NCI-H526 treated with DMSO at 0.1 percent for 48 hours (cell line): ENCODE data around the gene TTBK1.

Source experiments
- DNase-seq: peaks from one replicate; lab custom pipeline; 2025; lab: John Stamatoyannopoulos, UW

Gene TTBK1

GRCh38 chr6:43223175-43223574 lies 20.1 kb upstream of the TTBK1 start:
- DNase-seq: no peak

- DNase-seq: no peak
Observed at GRCh38 chr6:43226192-43226851, 17.0 kb upstream of the TTBK1 start.

- peak; percentile 36 for DNase-seq
Observed at GRCh38 chr6:43228951-43229802, 14.1 kb upstream of the TTBK1 start, which contains the start of gene DNPH1. Gene DNPH1, minus strand, starts transcription at chr6:43229481. Its CDS starts 25 bp downstream, at chr6:43229456.

- no peak for DNase-seq
Observed at GRCh38 chr6:43229803-43230620, 13.3 kb upstream of the TTBK1 start.

GRCh38 chr6:43231053-43231452 lies 12.2 kb upstream of the TTBK1 start:
- no peak for DNase-seq

GRCh38 chr6:43231735-43232450 lies 11.4 kb upstream of the TTBK1 start:
- no peak for DNase-seq

GRCh38 chr6:43235841-43236240 lies 7.4 kb upstream of the TTBK1 start:
- DNase-seq: no peak

GRCh38 chr6:43239054-43239453 lies 4.2 kb upstream of the TTBK1 start:
- DNase-seq: no peak

GRCh38 chr6:43240950-43241349 lies 2.3 kb upstream of the TTBK1 start:
- no peak for DNase-seq

GRCh38 chr6:43241446-43241845 lies 1.8 kb upstream of the TTBK1 start:
- no peak for DNase-seq

- DNase-seq: no peak
Observed at GRCh38 chr6:43243664-43244321, 512 bp downstream of the TTBK1 start.

- peak; percentile 76 for DNase-seq
Observed at GRCh38 chr6:43246301-43247113, 3.2 kb downstream of the TTBK1 start.

GRCh38 chr6:43247114-43247999 lies 4.1 kb downstream of the TTBK1 start:
- DNase-seq: peak; percentile 76

GRCh38 chr6:43248101-43248500 lies 4.8 kb downstream of the TTBK1 start:
- no peak for DNase-seq

- no peak for DNase-seq
Observed at GRCh38 chr6:43248791-43249190, 5.5 kb downstream of the TTBK1 start.

- no peak for DNase-seq
Observed at GRCh38 chr6:43250992-43251373, 7.7 kb downstream of the TTBK1 start.

GRCh38 chr6:43253401-43253800 lies 10.1 kb downstream of the TTBK1 start:
- DNase-seq: no peak

GRCh38 chr6:43254138-43254817 lies 11.0 kb downstream of the TTBK1 start:
- DNase-seq: no peak

- DNase-seq: no peak
Observed at GRCh38 chr6:43254846-43255245, 11.6 kb downstream of the TTBK1 start.
